Nephron progenitor cell (in vitro differentiated cells): ENCODE measurements around the gene RPAP3.
A peak's percentile ranks its signal among the peaks of the same experiment; 100 is the strongest.

Source experiments
- DNase-seq: peaks from one replicate; pipeline ENCODE4 v3.0.0; 2021
- H3K27ac Mint-ChIP-seq: 2 replicates; pipeline ENCODE4 v1.8.0; 2021; ENCODE audit warnings: mild to moderate bottlenecking, moderate library complexity, mixed read lengths
- H3K27me3 Mint-ChIP-seq: 2 replicates; pipeline ENCODE4 v1.8.0; 2021; ENCODE audit warnings: mild to moderate bottlenecking, low read depth, mixed read lengths; ENCODE audit not compliant: poor library complexity
- H3K36me3 Mint-ChIP-seq: 2 replicates; pipeline ENCODE4 v1.8.0; 2021; ENCODE audit warnings: low read depth, mixed read lengths
- H3K4me1 Mint-ChIP-seq: 2 replicates; pipeline ENCODE4 v1.8.0; 2021; ENCODE audit warnings: mixed read lengths
- H3K4me3 Mint-ChIP-seq: 2 replicates; pipeline ENCODE4 v1.8.0; 2021; ENCODE audit warnings: mild to moderate bottlenecking, moderate library complexity, mixed read lengths
- H3K9me3 Mint-ChIP-seq: 2 replicates; pipeline ENCODE4 v1.8.0; 2021; ENCODE audit warnings: mild to moderate bottlenecking, moderate library complexity, mixed read lengths
- CTCF ChIP-seq: fragments of 200-600 bp; sonication (generic); IDR thresholded peaks from 2 replicates; pipeline ENCODE4 v1.5.0; 2021; ENCODE audit warnings: antibody characterized with exemption

RPAP3 gene

GRCh38 chr12:47744778-47745436, 39.1 kb upstream of the RPAP3 start:
- Mint-ChIP-seq H3K27ac (peak overlapping the region; percentile 13), H3K4me3 (no peak overlapping the region), H3K27me3 (no peaks in the 10 kb centered on the region), H3K4me1 (peaks cover 70% of the 10 kb centered on the region), H3K36me3 (peaks cover 15% of the 10 kb centered on the region), H3K9me3 (no peaks in the 10 kb centered on the region)
- no peak for TF ChIP-seq CTCF
- DNase-seq: no peak

GRCh38 chr12:47744005-47744651, 38.3 kb upstream of the RPAP3 start:
- TF ChIP-seq CTCF: peak; percentile 38
- H3K27ac Mint-ChIP-seq: no peak overlapping the region

GRCh38 chr12:47743311-47743860, 37.6 kb upstream of the RPAP3 start:
- no peak for DNase-seq
- H3K4me1 Mint-ChIP-seq: peaks cover 76% of the 10 kb centered on the region
- H3K36me3 Mint-ChIP-seq: peaks cover 8% of the 10 kb centered on the region
- no peaks in the 10 kb centered on the region for H3K27me3 Mint-ChIP-seq
- H3K4me3 Mint-ChIP-seq: no peak overlapping the region
- H3K27ac Mint-ChIP-seq: peak overlapping the region; percentile 40
- no peak for TF ChIP-seq CTCF
- no peaks in the 10 kb centered on the region for H3K9me3 Mint-ChIP-seq

More at GRCh38 chr12:47744005-47744651, 38.3 kb upstream of the RPAP3 start:
- DNase-seq: no peak
- peaks cover 72% of the 10 kb centered on the region for H3K4me1 Mint-ChIP-seq
- H3K4me3 Mint-ChIP-seq: no peak overlapping the region
- H3K9me3 Mint-ChIP-seq: no peaks in the 10 kb centered on the region
- no peaks in the 10 kb centered on the region for H3K27me3 Mint-ChIP-seq
- H3K36me3 Mint-ChIP-seq: peaks cover 15% of the 10 kb centered on the region

- Mint-ChIP-seq H3K36me3 (peaks cover 5% of the 10 kb centered on the region), H3K4me1 (peaks cover 86% of the 10 kb centered on the region), H3K9me3 (no peaks in the 10 kb centered on the region), H3K27me3 (no peaks in the 10 kb centered on the region), H3K27ac (no peak overlapping the region), H3K4me3 (no peak overlapping the region)
- peak; percentile 76 for DNase-seq
- peak; percentile 99 for TF ChIP-seq CTCF
Observed at GRCh38 chr12:47742253-47742825, 36.5 kb upstream of the RPAP3 start.

- no peak for DNase-seq
- no peak overlapping the region for H3K27ac Mint-ChIP-seq
- H3K4me1 Mint-ChIP-seq: peaks cover 84% of the 10 kb centered on the region
Observed at GRCh38 chr12:47741340-47741703, 35.5 kb upstream of the RPAP3 start.

More at GRCh38 chr12:47741340-47741703, 35.5 kb upstream of the RPAP3 start:
- no peak overlapping the region for H3K4me3 Mint-ChIP-seq
- no peak for TF ChIP-seq CTCF
- no peaks in the 10 kb centered on the region for H3K36me3 Mint-ChIP-seq
- H3K27me3 Mint-ChIP-seq: no peaks in the 10 kb centered on the region
- H3K9me3 Mint-ChIP-seq: no peaks in the 10 kb centered on the region
